Measurements from ENCODE around the gene TOR1B.
"Not testable (repeated sequence)": the region's sequence is repeated elsewhere in the genome, so short reads cannot be mapped to it uniquely, and the experiment has no call there.

- TF ChIP-seq, protein P1, sequence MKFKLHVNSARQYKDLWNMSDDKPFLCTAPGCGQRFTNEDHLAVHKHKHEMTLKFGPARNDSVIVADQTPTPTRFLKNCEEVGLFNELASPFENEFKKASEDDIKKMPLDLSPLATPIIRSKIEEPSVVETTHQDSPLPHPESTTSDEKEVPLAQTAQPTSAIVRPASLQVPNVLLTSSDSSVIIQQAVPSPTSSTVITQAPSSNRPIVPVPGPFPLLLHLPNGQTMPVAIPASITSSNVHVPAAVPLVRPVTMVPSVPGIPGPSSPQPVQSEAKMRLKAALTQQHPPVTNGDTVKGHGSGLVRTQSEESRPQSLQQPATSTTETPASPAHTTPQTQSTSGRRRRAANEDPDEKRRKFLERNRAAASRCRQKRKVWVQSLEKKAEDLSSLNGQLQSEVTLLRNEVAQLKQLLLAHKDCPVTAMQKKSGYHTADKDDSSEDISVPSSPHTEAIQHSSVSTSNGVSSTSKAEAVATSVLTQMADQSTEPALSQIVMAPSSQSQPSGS (CRISPR knock-in tag; IDR thresholded peaks at IDR 0.05; ENCODE audit: borderline replicate concordance, low read depth) = not testable (repeated sequence)
- not testable (repeated sequence) for TF ChIP-seq SOX15 (CRISPR knock-in tag; IDR thresholded peaks at IDR 0.05); IRF1 (CRISPR knock-in tag; IDR thresholded peaks at IDR 0.05); ZNF532 (CRISPR knock-in tag; IDR thresholded peaks at IDR 0.05; ENCODE audit: borderline replicate concordance); ZNF138 (CRISPR knock-in tag; conservative IDR thresholded peaks at IDR 0.05); FOXP4 (CRISPR knock-in tag; IDR thresholded peaks at IDR 0.05)
- TF ChIP-seq, protein P2, sequence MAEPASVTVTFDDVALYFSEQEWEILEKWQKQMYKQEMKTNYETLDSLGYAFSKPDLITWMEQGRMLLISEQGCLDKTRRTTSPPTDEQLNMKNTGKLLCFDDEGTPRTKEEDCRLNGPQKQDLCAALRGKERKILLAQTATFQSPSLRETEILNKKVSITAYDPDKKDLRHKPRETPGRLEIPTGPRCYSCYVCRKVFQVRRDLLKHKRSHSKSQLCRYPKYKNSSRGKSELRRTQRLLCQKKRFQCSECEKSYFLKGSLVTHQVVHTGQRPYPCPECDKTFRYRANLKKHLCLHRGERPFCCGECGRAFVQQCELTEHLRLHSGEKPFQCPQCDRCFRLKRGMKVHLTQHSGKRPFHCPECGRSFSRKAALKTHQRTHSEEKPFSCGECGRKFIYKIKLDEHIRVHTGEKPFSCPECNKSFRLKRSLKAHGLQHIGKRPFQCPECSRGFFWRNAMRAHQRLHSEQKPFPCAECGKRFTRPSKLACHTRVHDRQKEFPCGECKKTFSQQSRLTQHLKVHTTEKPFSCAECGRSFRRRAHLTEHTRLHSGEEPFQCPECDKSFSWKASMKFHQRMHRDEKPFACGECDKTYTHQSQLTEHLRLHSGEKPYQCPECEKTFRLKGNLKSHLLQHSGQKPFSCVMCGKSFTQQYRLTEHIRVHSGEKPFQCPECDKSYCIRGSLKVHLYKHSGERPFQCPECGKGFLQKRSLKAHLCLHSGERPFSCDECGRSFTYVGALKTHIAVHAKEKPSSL (CRISPR knock-in tag; conservative IDR thresholded peaks at IDR 0.05) = not testable (repeated sequence)
- TF ChIP-seq, protein P3, sequence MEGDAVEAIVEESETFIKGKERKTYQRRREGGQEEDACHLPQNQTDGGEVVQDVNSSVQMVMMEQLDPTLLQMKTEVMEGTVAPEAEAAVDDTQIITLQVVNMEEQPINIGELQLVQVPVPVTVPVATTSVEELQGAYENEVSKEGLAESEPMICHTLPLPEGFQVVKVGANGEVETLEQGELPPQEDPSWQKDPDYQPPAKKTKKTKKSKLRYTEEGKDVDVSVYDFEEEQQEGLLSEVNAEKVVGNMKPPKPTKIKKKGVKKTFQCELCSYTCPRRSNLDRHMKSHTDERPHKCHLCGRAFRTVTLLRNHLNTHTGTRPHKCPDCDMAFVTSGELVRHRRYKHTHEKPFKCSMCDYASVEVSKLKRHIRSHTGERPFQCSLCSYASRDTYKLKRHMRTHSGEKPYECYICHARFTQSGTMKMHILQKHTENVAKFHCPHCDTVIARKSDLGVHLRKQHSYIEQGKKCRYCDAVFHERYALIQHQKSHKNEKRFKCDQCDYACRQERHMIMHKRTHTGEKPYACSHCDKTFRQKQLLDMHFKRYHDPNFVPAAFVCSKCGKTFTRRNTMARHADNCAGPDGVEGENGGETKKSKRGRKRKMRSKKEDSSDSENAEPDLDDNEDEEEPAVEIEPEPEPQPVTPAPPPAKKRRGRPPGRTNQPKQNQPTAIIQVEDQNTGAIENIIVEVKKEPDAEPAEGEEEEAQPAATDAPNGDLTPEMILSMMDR (IDR thresholded peaks at IDR 0.05) = not testable (repeated sequence)
These were observed 26.9 kb upstream of the TOR1B start for GRCh38 chr9:129776096-129776495.
